ENCODE results near the gene MRFAP1L1.

Gene MRFAP1L1

DNA sequence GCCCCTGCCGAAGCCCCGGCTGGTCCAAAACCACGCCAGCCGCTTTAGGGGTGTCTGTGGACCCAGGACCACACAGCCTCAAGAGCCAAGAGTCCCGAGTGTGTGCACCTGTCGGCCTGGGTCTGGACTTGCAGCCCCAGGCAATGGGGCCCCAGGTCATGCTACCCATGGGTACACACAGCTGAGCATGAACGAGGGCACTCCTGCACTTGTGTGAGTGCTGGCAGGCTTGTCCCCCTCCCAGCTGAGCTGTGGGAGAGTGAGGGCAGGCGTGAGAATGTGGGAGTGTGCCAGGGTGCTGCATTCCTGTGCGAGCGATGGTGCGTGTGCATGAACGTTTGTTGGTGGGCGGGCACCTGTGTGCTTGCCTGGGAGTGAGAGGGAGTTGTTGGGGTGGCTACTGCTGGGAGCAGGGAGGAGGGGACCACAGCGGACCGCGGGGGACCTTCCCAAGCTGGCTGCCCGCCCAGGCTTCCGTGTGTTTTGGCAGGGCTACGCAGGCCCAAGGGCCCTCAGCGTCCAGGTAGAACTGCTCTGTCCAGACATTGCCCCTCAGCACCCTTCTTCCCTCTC lies 37.1 kb upstream of the MRFAP1L1 start:
- no peak for DNase-seq (ENCODE audit: low spot score)
- TF ChIP-seq, protein P1, sequence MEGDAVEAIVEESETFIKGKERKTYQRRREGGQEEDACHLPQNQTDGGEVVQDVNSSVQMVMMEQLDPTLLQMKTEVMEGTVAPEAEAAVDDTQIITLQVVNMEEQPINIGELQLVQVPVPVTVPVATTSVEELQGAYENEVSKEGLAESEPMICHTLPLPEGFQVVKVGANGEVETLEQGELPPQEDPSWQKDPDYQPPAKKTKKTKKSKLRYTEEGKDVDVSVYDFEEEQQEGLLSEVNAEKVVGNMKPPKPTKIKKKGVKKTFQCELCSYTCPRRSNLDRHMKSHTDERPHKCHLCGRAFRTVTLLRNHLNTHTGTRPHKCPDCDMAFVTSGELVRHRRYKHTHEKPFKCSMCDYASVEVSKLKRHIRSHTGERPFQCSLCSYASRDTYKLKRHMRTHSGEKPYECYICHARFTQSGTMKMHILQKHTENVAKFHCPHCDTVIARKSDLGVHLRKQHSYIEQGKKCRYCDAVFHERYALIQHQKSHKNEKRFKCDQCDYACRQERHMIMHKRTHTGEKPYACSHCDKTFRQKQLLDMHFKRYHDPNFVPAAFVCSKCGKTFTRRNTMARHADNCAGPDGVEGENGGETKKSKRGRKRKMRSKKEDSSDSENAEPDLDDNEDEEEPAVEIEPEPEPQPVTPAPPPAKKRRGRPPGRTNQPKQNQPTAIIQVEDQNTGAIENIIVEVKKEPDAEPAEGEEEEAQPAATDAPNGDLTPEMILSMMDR (IDR thresholded peaks at IDR 0.05; ENCODE audit: extremely low read depth, missing control alignments) = no peak

DNA sequence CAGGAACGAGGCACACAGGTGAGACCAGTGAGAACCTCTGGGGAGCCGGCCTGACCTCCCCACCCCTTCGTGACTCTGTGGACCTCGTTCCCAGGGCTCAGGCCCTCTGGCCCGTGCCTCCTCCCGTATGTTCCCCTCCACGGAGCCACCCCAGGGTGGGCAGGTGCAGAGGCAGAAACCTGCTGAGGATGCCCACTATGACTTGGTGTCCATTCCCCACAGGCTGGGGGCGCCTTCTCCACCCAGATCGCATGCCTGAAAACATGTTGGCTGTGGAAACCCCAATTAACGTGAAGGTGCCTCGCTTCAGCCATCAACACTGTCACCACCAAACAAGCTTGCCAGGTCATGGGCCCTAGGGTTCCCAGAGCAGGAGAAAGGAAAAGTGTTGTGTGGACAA lies 33.3 kb upstream of the MRFAP1L1 start:
- DNase-seq (ENCODE audit: low spot score) = no peak
- TF ChIP-seq, protein P1 (IDR thresholded peaks at IDR 0.05; ENCODE audit: extremely low read depth, missing control alignments) = no peak

DNA sequence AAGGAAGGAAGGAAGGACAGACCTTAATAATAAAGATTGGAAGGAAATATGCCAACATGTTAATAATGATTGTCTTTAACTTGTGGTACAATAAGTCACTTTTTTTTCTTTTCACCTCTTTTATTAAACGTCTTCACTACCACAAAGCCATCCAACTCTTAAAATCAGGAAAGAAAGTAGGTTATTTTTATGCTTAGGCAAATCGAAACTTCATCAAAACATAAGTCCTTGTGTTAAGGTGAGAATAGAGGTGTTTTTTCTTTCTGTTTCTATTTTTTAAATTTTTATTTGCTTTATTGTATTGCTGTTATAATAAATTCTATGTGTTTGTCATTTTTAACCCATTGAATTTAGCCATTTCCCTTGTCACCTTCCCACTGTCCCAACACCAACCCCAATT lies 32.8 kb upstream of the MRFAP1L1 start:
- no peak for DNase-seq (ENCODE audit: low spot score)
- TF ChIP-seq, protein P1 (IDR thresholded peaks at IDR 0.05; ENCODE audit: extremely low read depth, missing control alignments) = no peak

DNA sequence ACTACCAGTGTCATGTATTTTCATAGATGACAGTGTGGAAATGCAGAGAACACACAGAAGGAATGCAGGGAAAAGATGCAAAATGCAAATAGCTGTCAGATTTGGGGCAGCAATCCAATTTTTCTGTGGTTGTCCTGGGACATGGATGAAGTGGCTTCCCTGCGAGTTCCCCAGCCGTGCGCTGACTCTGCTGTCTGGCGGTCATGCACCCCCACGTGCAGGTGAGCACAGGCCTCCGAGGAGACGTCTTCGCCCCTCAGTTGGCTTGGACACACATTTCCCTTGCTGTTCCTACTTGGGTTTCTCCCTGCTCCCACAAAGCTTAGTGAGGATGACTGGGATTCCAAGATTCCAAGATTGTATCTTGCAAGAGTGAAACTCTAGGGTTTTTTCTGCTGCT lies 30.7 kb upstream of the MRFAP1L1 start:
- TF ChIP-seq, protein P1 (IDR thresholded peaks at IDR 0.05; ENCODE audit: extremely low read depth, missing control alignments) = no peak
- no peak for DNase-seq (ENCODE audit: low spot score)

DNA sequence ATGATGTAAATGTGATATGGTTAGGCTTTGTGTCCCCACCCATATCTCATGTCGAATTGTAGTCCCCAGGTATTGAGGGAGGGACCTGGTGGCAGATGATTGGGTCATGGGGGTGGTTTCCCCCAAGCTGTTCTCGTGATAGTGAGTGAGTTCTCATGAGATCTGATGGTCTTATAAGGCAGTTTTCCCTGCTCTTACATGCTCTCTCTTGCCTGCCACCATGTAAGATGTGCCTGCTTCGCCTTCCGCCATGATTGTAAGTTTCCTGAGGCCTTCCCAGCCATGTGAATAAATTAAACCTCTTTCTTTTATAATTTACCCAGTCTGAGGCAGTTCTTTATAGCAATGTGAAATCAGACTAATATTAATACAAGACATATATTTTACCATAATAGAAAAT lies 30.3 kb upstream of the MRFAP1L1 start:
- no peak for DNase-seq (ENCODE audit: low spot score)
- TF ChIP-seq, protein P1 (IDR thresholded peaks at IDR 0.05; ENCODE audit: extremely low read depth, missing control alignments) = no peak

DNA sequence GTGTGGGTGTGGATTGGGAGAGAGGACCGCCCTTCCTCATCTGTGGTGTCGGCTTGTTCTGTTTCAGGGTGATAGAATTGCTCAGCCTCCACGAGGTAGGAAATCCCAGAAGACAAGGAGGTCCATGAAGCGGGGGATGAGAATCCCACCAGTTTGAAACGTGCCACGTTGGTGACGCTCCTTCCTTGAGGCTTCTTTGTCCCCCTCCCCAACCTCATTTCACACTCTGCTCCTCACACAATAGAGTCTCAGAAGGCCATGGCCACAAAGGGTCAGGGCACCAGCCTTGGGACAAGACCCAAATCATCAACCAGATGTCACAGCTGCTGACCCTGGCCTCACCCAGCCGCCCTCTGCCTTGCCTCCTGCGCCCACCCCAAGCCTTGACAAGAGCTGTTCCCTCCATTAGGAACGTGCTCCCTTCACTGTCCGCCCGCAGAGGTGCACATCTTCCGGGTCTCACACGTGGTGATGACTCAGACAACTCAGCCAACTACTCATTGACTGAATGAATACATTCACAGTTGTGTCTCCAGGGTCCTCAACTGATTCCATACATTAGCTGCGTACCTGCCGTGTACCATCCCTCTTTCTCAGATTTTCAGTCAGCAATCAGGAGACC lies 24.6 kb upstream of the MRFAP1L1 start:
- TF ChIP-seq, protein P1 (IDR thresholded peaks at IDR 0.05; ENCODE audit: extremely low read depth, missing control alignments) = no peak
- DNase-seq (ENCODE audit: low spot score) = no peak

DNA sequence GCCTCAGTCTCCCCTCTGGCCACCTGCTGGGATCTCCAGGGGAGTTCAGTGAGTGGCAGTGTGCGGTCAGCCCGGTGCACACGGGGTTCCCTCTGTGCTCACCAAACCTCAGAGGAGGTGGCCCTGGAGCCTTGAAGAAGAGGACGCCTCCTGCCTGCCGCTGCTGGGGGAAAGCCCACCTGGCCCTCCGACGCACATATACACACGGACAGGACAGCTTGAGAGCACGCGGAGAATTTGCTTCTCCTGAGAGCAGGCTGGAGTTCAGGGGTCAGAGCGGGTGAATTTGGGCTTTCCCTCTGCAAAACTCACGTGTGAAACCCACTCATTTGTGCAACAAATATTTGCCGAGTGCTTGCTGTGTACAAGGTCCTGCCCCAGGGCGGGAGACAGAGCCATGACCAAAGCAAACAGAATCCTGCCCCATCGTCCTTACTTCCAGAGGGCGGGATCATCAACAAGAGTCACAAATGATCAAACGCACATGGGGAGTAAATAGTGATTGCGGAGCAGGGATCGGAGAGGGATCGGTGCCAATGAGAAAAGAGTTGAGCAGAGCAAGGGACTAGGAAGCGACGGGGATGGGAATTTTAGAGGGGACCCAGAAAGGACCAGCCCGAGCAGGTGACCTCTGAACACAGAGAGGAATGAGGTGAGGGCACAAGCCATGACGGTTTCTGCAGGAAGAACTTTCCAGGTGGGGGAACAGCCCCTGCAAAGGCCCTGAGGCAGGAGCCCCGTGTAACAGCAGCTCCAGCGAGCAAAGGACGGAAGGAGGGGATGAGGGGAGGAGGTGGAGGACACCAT lies 23.9 kb upstream of the MRFAP1L1 start:
- DNase-seq (ENCODE audit: low spot score) = no peak
- TF ChIP-seq, protein P1 (IDR thresholded peaks at IDR 0.05; ENCODE audit: extremely low read depth, missing control alignments) = no peak
